GM21423 (cell line): ENCODE data around the gene SCN11A.

Experiments used
- ATAC-seq: cut with Tn5 transposase; IDR thresholded peaks from one replicate; pipeline ENCODE4 v1.9.1; 2021; ENCODE audit warnings: mild to moderate bottlenecking, moderate library complexity; ENCODE audit not compliant: unreplicated experiment

Gene SCN11A

GRCh38 chr3:39011191-39011736, 40.5 kb downstream of the SCN11A start:
- no peak for ATAC-seq

GRCh38 chr3:39005295-39005694, 46.4 kb downstream of the SCN11A start:
- no peak for ATAC-seq
